Fibroblast of pulmonary artery (primary cell): Measurements from ENCODE around the gene ZCCHC2.
A peak's percentile ranks its signal among the peaks of the same experiment; 100 is the strongest.

Source experiments
- DNase-seq: peaks from one replicate; pipeline ENCODE4 v3.0.0-alpha.2; 2010; ENCODE audit warnings: low read depth
- H3K4me3 ChIP-seq: replicated peaks from 2 replicates; pipeline ENCODE4 v1.5.1; 2011; ENCODE audit warnings: low read depth, mild to moderate bottlenecking, control low read depth, low read length, moderate library complexity
- CTCF ChIP-seq: IDR thresholded peaks from 2 replicates; pipeline ENCODE4 v1.5.1; 2011; ENCODE audit warnings: mild to moderate bottlenecking, control low read depth, low read length, inconsistent platforms; ENCODE audit errors: missing control alignments

The ZCCHC2 gene

GRCh38 chr18:62509779-62510178, 13.0 kb upstream of the ZCCHC2 start:
- no peak overlapping the region for H3K4me3 ChIP-seq
- no peak for TF ChIP-seq CTCF
- DNase-seq: no peak

GRCh38 chr18:62510789-62511188, 12.0 kb upstream of the ZCCHC2 start:
- H3K4me3 ChIP-seq: no peak overlapping the region
- peak; percentile 10 for DNase-seq
- TF ChIP-seq CTCF: no peak

GRCh38 chr18:62512532-62512931, 10.3 kb upstream of the ZCCHC2 start:
- no peak for TF ChIP-seq CTCF
- H3K4me3 ChIP-seq: no peak overlapping the region
- no peak for DNase-seq

GRCh38 chr18:62512996-62513395, 9.8 kb upstream of the ZCCHC2 start:
- no peak for DNase-seq
- H3K4me3 ChIP-seq: no peak overlapping the region
- TF ChIP-seq CTCF: no peak

GRCh38 chr18:62514570-62514969, 8.3 kb upstream of the ZCCHC2 start:
- no peak for DNase-seq
- H3K4me3 ChIP-seq: no peak overlapping the region
- TF ChIP-seq CTCF: no peak

- DNase-seq: no peak
- H3K4me3 ChIP-seq: no peak overlapping the region
- TF ChIP-seq CTCF: no peak
Observed at GRCh38 chr18:62516242-62516641, 6.6 kb upstream of the ZCCHC2 start.

GRCh38 chr18:62518460-62519375, 4.1 kb upstream of the ZCCHC2 start:
- no peak overlapping the region for H3K4me3 ChIP-seq
- no peak for TF ChIP-seq CTCF
- no peak for DNase-seq
